Stimulated activated naive B cell treated with anti-CD40 and anti-IgM and Interleukin-4, amounts not matched to agents 10 μg/mL and 1 μg/mL and 100 μg/mL, for 72 hours (primary cell): ENCODE results near the gene GBX1.

Experiments
- ATAC-seq, 2 donors: fragments of 150-1000 bp; cut with Tn5 transposase; replicated peaks; 2 replicates each; pipeline ENCODE4 v1.10.0; 2021; ENCODE audit warnings: moderate library complexity in 1 of 2
- DNase-seq: peaks from one replicate; pipeline ENCODE4 v3.0.0; 2021
- H3K27ac Mint-ChIP-seq: one replicate; pipeline ENCODE4 v1.8.0; 2022; ENCODE audit warnings: mild to moderate bottlenecking, mixed read lengths
- H3K27me3 Mint-ChIP-seq, 2 donors: one replicate each; pipeline ENCODE4 v1.8.0; 2022; ENCODE audit warnings: mixed read lengths in 2 of 2
- H3K36me3 Mint-ChIP-seq, 2 donors: one replicate each; pipeline ENCODE4 v1.8.0; 2022; ENCODE audit warnings: mixed read lengths in 2 of 2, mild to moderate bottlenecking in 1 of 2
- H3K4me1 Mint-ChIP-seq, 2 donors: one replicate each; pipeline ENCODE4 v1.8.0; 2022; ENCODE audit warnings: mixed read lengths in 2 of 2, mild to moderate bottlenecking in 1 of 2
- H3K4me3 Mint-ChIP-seq, 2 donors: one replicate each; pipeline ENCODE4 v1.8.0; 2022; ENCODE audit warnings: mild to moderate bottlenecking in 2 of 2, mixed read lengths in 2 of 2, moderate library complexity in 1 of 2
- H3K9me3 Mint-ChIP-seq, 2 donors: one replicate each; pipeline ENCODE4 v1.8.0; 2022; ENCODE audit warnings: mixed read lengths in 2 of 2, mild to moderate bottlenecking in 1 of 2

The GBX1 gene

DNA sequence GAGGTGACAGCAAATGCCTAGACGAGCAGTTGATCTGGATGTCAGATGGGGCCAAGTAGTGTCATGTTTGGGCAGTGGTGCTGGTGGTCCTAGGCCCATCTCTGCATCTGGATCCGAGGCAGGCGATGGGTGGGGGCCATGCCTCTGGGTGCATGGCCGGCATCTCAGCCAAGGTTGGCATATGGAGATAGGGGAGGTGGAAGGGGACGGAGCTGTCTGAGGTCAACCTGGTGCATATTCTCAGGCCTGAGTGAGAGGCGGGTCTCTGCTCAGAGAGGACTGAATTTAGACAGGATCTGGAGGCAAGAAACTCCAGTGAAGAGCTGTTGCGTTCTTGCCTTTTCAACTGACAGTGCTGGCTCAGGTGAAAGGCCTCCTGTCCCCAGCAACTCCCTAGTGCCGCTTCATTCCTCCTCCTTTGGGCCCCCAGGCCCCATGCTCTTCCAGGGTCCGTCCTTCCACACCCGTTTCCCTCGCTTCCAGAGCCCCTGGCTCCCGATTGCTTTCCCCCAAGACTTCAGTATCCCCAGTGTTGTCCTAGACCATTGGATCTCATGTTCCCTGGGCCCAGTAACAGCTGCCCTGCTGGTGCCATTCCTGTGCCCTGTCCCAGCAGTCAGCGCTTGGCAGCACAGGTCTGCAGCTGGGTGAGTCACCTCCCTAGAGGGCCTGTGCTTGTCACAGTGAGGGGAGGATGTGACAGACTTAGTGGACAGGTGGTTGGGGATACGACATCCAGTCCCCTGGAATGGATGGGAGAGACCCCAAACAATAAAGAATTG lies 32.6 kb downstream of the GBX1 start:
- Mint-ChIP-seq H3K9me3 (no peaks in the 10 kb centered on the region), H3K4me1 (no peaks in the 10 kb centered on the region), H3K36me3 (no peaks in the 10 kb centered on the region), H3K27me3 (no peaks in the 10 kb centered on the region), H3K4me3 (no peak overlapping the region), H3K27ac (no peak overlapping the region)
- ATAC-seq (no peak), DNase-seq (no peak)

DNA sequence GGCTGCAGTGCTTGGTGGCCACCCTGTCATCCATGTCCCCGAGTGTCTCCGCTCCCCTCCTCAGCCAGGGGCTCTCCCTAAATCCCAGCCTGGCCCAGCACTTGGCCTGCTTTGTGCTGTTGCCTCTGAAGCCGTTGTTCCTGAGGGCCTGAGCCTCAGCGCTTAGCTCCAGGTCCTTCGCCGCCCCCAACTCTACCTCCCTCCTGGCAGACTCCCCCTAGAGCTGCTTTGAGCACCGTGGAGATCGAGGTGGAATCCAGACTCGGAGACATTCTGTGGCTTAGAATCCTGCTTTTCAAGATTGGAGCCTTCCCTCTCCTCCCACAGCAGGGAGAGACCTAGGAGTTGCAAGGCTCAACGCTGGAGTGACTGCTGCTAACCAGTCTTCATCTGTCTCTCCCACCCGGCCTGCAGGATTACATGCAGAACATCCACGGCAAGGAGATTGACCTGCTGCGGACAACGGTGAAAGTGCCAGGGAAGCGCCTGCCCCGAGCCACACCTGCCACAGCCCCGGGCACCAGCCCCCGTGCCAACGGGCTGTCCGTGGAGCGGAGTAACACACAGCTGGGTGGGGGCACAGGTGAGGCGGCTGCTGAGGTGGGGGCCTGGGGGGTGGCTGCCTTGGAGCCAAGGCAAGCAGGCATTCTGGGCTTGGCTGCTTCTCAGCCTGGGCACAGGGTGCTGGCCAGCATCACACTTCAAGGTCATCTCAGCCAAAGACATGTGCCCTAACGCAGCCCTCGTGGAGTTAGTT lies 33.3 kb downstream of the GBX1 start:
- no peaks in the 10 kb centered on the region for H3K36me3 Mint-ChIP-seq

DNA sequence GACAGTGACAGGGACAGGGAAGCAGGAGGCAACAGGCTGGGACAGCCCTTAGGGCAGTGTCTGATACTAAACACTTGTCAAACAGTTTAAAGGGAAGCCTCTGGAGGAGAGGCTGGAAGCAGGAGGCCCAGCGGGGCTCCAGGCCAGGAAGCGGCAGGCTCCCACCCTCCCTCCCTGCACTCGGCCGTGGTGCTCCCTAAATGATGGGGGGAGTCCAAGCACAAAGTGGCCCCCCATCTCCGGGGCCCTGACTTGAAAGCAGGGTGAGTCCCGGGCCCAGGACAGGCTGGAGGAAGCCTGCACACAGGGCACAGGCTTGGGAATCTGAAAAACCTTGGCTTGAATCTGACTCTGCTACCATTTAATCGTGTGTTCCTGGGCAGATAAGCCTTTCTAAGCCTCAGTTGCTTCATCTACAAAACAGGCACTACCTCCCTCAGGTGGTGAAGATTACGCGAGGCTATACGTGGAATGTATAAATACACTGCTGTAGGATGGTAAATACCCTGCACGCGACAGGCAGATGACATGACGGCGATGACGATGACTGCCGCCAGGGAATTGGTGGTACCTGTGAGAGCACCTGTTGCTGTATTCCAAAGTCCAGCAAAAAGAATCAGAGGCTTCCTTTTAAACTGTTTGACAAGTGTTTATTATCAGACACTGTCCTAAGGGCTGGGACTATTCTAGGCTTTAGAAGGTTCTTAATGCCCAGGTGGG lies 34.1 kb downstream of the GBX1 start:
- no peak for ATAC-seq
- no peak overlapping the region for H3K4me3 Mint-ChIP-seq
- H3K4me1 Mint-ChIP-seq, result no peaks in the 10 kb centered on the region
- H3K36me3 Mint-ChIP-seq, result no peaks in the 10 kb centered on the region
- no peaks in the 10 kb centered on the region for H3K9me3 Mint-ChIP-seq
- H3K27me3 Mint-ChIP-seq, result no peaks in the 10 kb centered on the region
- H3K27ac Mint-ChIP-seq, result no peak overlapping the region
- no peak for DNase-seq

More for the DNA sequence above, 33.3 kb downstream of the GBX1 start:
- no peaks in the 10 kb centered on the region for H3K9me3 Mint-ChIP-seq
- H3K27ac Mint-ChIP-seq, result no peak overlapping the region
- no peaks in the 10 kb centered on the region for H3K4me1 Mint-ChIP-seq
- no peak for DNase-seq
- no peak for ATAC-seq
- H3K27me3 Mint-ChIP-seq, result no peaks in the 10 kb centered on the region
- no peak overlapping the region for H3K4me3 Mint-ChIP-seq

DNA sequence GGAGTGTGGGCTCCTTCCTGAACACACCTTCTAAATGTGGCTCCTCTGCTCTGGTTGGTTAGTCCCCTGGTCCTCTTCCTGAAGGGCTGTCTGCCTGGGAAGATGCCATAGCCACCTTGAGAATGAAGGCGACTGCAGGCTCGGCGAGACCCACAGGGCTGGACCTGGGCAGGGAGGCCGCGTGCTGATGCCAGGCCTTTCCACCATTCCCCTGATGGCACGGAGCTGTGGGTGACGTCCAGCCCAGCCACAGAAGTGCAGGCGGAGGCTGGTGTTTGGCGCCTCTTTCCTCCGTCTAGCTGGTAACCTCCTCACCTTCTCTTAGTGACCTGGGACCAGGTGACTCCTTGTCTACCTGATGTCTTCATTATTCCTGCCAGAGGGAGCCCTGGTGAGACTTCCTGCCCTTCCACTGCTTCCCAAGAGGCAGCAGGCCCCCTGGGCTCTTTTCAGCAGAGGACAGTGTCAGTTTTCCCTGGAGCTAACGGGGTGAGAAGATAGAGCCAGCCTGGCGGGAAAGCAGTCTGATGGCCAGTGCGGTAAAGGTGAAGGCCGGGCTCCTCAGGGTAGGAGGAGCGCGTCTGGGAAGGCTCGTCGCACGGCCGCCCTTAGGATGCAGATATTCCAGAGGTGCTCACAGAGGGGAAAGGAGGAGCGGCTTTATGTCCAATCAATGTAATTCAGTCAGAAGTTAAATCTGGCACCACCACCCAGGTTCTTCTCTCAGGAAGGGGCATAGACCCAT lies 34.9 kb downstream of the GBX1 start:
- no peaks in the 10 kb centered on the region for H3K36me3 Mint-ChIP-seq
- DNase-seq (no peak), ATAC-seq (no peak)
- H3K4me3 Mint-ChIP-seq, result no peak overlapping the region
- no peaks in the 10 kb centered on the region for H3K27me3 Mint-ChIP-seq
- no peaks in the 10 kb centered on the region for H3K4me1 Mint-ChIP-seq
- no peaks in the 10 kb centered on the region for H3K9me3 Mint-ChIP-seq
- no peak overlapping the region for H3K27ac Mint-ChIP-seq

DNA sequence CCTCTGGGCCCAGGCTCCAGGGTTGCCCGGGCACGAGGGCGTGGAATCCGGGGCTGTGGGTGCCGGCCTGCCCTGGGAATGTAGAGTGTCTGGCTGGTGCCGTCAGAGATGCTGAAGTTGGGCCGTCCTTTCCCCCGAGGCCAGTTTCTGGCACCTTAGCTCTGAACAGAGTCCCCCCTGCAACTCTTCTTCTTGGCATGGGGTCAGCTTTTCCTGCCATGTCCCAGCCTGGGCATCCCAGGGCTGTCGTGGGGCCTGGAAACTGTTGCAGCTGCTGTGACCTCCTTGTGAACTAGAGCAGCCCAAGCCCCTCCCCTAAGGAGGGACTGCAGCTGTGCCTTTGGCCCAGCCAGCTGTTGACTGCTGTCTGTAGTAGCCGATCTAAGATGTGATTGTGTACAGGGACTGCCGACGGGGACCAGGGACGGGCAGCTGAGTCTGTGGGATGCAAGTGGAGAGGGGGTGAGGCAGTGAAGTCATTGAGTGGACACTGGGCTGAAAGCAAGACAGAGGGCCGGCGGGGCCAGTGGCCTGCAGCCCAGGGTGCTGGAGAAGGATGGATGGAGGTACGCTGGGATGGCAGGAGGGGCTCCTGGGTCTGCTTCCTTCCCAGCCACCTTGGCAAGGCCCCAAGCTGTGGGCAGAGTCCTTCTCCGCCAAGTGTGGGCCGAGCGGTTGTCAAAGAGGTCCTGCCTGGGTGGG lies 35.8 kb downstream of the GBX1 start:
- H3K4me3 Mint-ChIP-seq, result no peak overlapping the region
- no peak overlapping the region for H3K27ac Mint-ChIP-seq

DNA sequence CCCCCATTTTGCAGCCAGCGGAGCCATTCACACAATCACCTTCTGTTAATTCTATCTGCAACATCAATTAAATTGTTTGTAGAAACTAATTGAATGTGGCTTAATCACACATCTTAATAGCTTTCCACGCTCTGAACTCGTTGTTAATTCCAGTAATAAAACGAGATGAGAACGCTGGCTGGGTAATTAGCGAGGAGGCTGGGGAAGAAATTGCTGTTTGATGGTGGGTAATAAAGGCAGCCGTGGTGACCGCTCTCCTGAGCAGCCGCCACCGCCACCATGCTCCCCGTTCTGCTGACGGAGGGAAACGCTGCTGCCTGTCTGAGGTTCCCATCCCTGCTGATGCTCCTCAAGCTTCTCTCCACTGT lies 36.3 kb downstream of the GBX1 start:
- H3K27ac Mint-ChIP-seq, result no peak overlapping the region
- no peaks in the 10 kb centered on the region for H3K27me3 Mint-ChIP-seq
- no peaks in the 10 kb centered on the region for H3K36me3 Mint-ChIP-seq
- H3K9me3 Mint-ChIP-seq, result no peaks in the 10 kb centered on the region
- ATAC-seq (no peak), DNase-seq (no peak)
- H3K4me3 Mint-ChIP-seq, result no peak overlapping the region
- no peaks in the 10 kb centered on the region for H3K4me1 Mint-ChIP-seq

More for the DNA sequence above, 35.8 kb downstream of the GBX1 start:
- Mint-ChIP-seq H3K9me3 (no peaks in the 10 kb centered on the region), H3K36me3 (no peaks in the 10 kb centered on the region), H3K27me3 (no peaks in the 10 kb centered on the region), H3K4me1 (no peaks in the 10 kb centered on the region)
- ATAC-seq (no peak), DNase-seq (no peak)

DNA sequence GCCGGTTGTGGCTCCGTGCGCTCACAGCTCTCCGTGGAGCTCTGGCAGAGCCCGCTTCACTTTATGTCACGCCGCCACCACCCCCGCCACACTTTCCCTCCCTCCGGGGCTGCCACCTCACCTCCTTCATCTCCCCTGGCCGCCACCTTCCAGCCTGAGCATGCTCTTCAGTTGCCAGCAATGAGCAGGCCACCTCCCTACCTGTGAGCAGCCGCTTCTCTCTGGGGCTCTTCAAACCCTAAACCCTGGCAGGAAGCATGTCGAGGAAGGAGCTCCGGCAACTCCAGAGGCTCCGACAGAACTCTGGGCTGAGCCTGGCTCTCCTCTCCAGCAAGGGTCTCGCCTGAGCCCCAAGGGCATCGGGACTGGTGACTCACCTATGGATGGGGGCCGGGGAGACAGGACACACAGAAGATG lies 36.7 kb downstream of the GBX1 start:
- Mint-ChIP-seq H3K27me3 (no peaks in the 10 kb centered on the region), H3K36me3 (no peaks in the 10 kb centered on the region), H3K9me3 (no peaks in the 10 kb centered on the region), H3K27ac (no peak overlapping the region), H3K4me1 (no peaks in the 10 kb centered on the region), H3K4me3 (no peak overlapping the region)
- no peak for ATAC-seq
- DNase-seq, result no peak

DNA sequence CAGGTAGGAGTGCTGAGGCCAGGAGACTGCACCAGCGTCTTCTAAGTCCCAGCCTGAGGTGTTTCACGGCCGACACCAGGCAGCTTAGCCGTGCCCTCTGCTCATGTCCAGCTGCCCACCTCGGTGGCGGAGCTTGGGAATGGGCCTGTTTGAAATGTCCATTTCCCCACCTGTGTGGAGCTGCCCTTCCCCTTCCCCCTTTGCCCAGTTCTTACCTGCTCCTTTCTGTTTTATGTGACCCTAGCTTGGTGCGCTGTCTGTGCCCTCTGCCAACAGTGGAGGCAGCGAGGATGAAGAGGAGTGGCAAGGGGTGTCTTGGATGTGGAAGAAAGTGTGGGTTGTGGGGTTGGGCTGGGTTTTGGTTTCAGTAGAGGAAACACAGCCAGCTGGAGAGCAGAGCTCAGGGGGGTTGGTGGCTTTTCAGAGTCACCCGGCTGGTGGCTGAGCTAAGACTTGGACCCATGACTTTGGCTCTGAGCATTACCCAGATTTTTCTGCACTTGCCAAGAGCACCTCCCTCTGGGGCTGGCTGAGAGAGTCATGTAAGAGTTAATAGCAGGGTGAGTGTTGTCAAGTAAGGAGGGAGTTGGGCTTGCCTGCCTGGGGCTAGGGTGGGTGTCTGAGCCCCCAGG lies 37.4 kb downstream of the GBX1 start:
- no peak for DNase-seq
- Mint-ChIP-seq H3K27me3 (no peaks in the 10 kb centered on the region), H3K4me1 (no peaks in the 10 kb centered on the region), H3K27ac (no peak overlapping the region), H3K9me3 (no peaks in the 10 kb centered on the region), H3K36me3 (no peaks in the 10 kb centered on the region), H3K4me3 (no peak overlapping the region)
- no peak for ATAC-seq

DNA sequence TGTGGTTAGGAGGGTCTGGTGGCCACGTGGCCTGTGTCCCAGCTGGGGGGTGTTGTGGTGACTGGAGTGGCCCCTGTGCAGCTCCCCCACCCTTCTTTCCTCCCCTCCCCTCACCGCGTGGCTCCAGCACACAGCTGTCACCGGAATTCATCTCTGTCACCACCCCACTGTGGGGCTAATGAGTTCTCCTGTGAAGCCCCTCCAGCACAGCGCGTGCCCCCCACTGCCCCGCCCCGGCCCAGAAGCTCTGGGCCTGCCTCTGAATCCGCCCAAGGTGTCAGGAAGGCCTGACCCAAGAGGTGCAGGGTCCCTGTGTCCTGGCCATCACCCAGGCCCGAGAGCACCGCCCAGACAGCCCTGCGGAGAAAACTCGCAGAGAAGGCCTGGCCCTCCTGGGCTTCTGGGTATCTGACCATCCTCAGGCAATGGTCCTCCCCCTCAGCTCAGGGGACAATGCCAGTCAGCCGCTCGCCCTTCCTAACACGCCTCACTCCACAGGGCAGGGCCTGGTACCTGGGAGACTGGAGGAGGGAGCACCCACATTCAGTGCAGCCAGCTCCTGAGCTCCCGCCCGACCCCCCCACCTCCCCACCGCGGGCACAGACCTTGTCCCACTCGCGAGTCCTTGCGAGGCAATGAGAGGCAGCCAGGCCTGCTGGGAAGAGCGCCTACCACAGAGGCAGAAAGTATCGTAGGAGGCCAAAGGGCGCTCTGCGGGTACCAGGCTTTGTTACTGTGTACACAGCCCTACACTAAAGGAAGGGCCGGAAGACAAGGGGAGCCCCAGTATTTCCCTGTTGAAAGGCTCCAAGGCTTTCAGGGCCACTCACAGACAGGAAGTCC lies 38.2 kb downstream of the GBX1 start:
- Mint-ChIP-seq H3K27ac (no peak overlapping the region), H3K27me3 (peaks cover 0 to 4% of the 10 kb centered on the region in 2 donors), H3K36me3 (no peaks in the 10 kb centered on the region), H3K9me3 (no peaks in the 10 kb centered on the region), H3K4me3 (no peak overlapping the region), H3K4me1 (no peaks in the 10 kb centered on the region)
- ATAC-seq (no peak), DNase-seq (no peak)

DNA sequence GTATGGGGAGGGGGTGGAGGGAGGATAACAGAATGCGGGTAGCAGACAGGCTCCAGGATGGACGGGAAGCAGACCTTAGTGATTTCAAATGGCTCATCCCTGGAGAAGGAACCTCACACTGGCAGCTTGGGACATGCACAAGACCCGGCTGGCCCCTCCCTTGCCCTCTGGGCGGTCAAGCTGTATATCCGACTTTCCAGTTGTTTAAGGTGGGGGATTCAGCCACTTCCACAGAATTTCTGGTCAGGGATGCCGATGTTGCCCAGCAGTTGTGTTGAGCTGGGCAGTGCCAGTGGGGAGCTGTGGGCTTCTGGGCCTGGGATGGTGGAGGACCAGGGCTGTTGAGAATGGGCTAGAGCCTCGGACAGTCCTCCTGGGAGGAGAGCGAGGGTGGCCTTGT lies 38.8 kb downstream of the GBX1 start:
- Mint-ChIP-seq H3K27ac (no peak overlapping the region), H3K27me3 (peaks cover 1 to 10% of the 10 kb centered on the region in 2 donors), H3K4me1 (peaks cover 0 to 1% of the 10 kb centered on the region in 2 donors), H3K9me3 (no peaks in the 10 kb centered on the region), H3K4me3 (no peak overlapping the region), H3K36me3 (peaks cover 1 to 5% of the 10 kb centered on the region in 2 donors)
- no peak for DNase-seq
- no peak for ATAC-seq

DNA sequence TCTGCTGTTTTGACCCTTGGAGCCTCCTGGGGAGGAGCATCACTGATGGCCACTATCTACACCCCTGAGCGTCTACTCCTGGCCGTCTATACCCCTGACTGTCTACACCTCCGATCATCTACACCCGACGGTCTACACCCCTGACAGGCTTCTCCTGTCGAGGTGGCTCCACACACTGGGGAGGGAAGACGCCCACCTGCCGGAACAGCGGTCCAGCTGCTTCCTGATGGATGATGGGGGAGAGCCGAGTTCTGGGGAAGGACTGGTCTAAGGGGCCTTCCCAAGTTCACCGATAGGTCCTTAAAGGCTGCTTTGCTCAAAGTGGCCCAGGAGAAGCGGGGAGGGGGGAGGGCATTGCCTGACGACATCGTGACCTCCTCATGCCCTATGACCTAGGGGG lies 39.4 kb downstream of the GBX1 start:
- no peak overlapping the region for H3K27ac Mint-ChIP-seq
- ATAC-seq, result no peak
- no peak overlapping the region for H3K4me3 Mint-ChIP-seq

DNA sequence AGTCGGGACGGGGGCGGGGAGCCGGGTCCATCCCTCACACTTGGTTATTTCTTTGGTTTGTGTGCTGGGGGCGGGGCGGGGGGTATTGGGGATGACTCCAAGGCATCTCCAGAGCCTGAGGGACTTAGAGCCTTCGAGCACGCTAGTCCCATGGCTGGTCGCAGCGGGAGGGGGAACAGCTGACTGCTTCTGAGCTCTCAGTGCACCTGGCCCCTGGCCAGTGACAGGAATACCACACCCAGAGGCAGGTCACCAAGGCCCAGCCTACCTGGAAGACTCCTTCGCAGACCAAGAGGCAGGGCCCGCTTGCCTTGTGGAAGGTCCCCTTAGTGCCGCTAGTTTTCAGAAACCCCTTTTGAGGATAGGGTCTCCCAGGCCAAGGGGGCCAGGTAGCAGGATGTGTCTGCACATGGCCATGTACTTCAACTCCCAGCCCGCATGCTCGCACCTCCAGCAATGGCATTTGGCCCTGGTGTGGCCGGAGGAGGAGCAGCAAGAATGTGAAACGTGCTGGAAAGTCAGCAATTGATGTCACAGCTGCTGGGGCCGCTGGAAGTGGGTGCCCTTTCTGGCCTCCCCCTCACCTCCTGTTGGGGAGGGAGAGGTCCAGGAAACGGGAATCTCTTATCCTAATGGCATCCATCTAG lies 40.9 kb downstream of the GBX1 start:
- ATAC-seq (no peak), DNase-seq (no peak)
- no peaks in the 10 kb centered on the region for H3K9me3 Mint-ChIP-seq
- H3K27ac Mint-ChIP-seq, result no peak overlapping the region
- peaks cover 8 to 12% of the 10 kb centered on the region in 2 donors for H3K27me3 Mint-ChIP-seq
- H3K36me3 Mint-ChIP-seq, result peaks cover 9 to 10% of the 10 kb centered on the region in 2 donors
- no peak overlapping the region for H3K4me3 Mint-ChIP-seq
- H3K4me1 Mint-ChIP-seq, result peaks cover 0 to 3% of the 10 kb centered on the region in 2 donors

More for the DNA sequence above, 39.4 kb downstream of the GBX1 start:
- peaks cover 0 to 3% of the 10 kb centered on the region in 2 donors for H3K4me1 Mint-ChIP-seq
- H3K9me3 Mint-ChIP-seq, result no peaks in the 10 kb centered on the region
- H3K27me3 Mint-ChIP-seq, result peaks cover 7 to 12% of the 10 kb centered on the region in 2 donors
- H3K36me3 Mint-ChIP-seq, result peaks cover 6 to 9% of the 10 kb centered on the region in 2 donors
- no peak for DNase-seq
